ENCODE results near the gene FAM120B. TPM values are rescaled to one million over a fixed set of nuclear protein-coding genes. Genes with fewer than 3 reads are reported as not detected.

Gene FAM120B
- total and polyA plus RNA-seq, 2 experiments from 2014 or later: 17.1 to 29.1 TPM

DNA sequence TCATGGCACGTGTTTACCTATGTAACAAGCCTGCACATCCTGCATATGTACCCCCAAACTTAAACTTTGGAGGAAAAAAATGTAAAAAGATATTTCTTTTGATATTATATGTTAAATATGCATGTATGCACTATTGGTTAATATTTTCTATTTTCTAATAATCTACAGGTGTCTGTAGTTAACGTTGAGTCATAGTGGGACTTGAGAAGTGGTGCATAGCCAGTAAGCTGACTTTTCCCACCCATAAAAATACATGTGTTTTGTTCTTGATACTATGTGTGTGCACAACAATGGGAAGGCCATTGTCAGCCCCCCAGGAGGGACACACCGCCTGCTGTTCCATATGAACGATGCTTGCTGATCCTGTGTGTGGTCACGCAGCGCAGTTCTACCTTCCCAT, 49.1 kb downstream of the FAM120B start:
- 79 to 81% methylated on average over 6 of the region's 6 CpGs for WGBS, 2 experiments (ENCODE audit: low coverage in 1 of 2, low lambda C conversion rate in 2 of 2, missing lambda C conversion rate in 2 of 2)
- no peak overlapping the region for H3K9ac ChIP-seq
- peaks cover 13% of the 10 kb centered on the region; the same call in 1 of the 2 replicates for H3F3A ChIP-seq (ENCODE audit: insufficient read depth)
- no peak overlapping the region for H3K4me3 ChIP-seq
- no peaks in the 10 kb centered on the region for H3K27me3 ChIP-seq (replicated peaks; ENCODE audit: insufficient read depth)
- in situ Hi-C loops (cut with MboI): no loop called here
- TF ChIP-seq EZH2 (IDR thresholded peaks at IDR 0.05; ENCODE audit: insufficient read depth, poor library complexity, severe bottlenecking): no peak
- TF ChIP-seq EZH2phosphoT487 (IDR thresholded peaks at IDR 0.05; ENCODE audit: insufficient read depth, low read depth): no peak
- H3K4me1 ChIP-seq (ENCODE audit: insufficient read depth): no peaks in the 10 kb centered on the region
- no peak overlapping the region for H2AFZ ChIP-seq
- H3K4me2 ChIP-seq (ENCODE audit: unreplicated experiment): no peak overlapping the region
- peaks cover 22% of the 10 kb centered on the region for H3K36me3 ChIP-seq (ENCODE audit: low read depth)
- H3K27ac ChIP-seq: no peak overlapping the region
- no peaks in the 10 kb centered on the region for H3K9me3 ChIP-seq (ENCODE audit: low read depth)
- DNase-seq: no peak
- H3K79me2 ChIP-seq (ENCODE audit: insufficient read depth): peaks cover 24% of the 10 kb centered on the region
- H4K20me1 ChIP-seq (ENCODE audit: insufficient read depth): no peaks in the 10 kb centered on the region
- H3K9me2 ChIP-seq (ENCODE audit: insufficient read depth): no peaks in the 10 kb centered on the region

DNA sequence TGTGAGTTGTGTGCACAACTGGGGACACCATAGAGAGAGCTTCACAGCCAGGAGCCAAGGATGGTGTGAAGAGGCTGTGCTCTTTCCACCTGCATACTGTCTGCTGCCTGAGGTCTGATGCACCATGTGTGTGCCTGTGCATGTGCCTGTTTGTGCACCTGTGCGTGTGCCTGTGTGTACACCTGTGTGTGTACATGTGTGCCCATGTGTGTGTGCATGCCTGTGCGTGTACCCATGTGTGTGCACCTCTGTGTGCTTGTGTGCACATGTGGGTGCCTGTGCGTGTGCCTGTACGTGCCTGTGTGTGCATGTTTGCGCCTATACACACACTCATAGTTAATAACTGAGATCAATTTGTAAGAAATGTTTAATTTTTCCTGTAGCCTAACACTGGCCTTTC, 51.3 kb downstream of the FAM120B start:
- DNase-seq: no peak
- Histone ChIP-seq H3F3A (ENCODE audit: insufficient read depth) (peaks cover 13% of the 10 kb centered on the region; the same call in 1 of the 2 replicates), H3K27me3 (replicated peaks; ENCODE audit: insufficient read depth) (no peaks in the 10 kb centered on the region), H2AFZ (no peak overlapping the region), H3K4me3 (no peak overlapping the region), H3K27ac (no peak overlapping the region), H3K4me2 (ENCODE audit: unreplicated experiment) (no peak overlapping the region), H3K9me3 (ENCODE audit: low read depth) (no peaks in the 10 kb centered on the region), H3K79me2 (ENCODE audit: insufficient read depth) (peaks cover 23% of the 10 kb centered on the region), H3K36me3 (ENCODE audit: low read depth) (peaks cover 18% of the 10 kb centered on the region), H4K20me1 (ENCODE audit: insufficient read depth) (no peaks in the 10 kb centered on the region), H3K9me2 (ENCODE audit: insufficient read depth) (no peaks in the 10 kb centered on the region), H3K4me1 (ENCODE audit: insufficient read depth) (no peaks in the 10 kb centered on the region), H3K9ac (no peak overlapping the region)
- in situ Hi-C loops (cut with MboI): no loop called here
- WGBS, 2 experiments (ENCODE audit: low coverage in 1 of 2, low lambda C conversion rate in 2 of 2, missing lambda C conversion rate in 2 of 2): 87 to 90% methylated on average over 5 of the region's 5 CpGs
- no peak for TF ChIP-seq EZH2phosphoT487 (IDR thresholded peaks at IDR 0.05; ENCODE audit: insufficient read depth, low read depth)
- no peak for TF ChIP-seq EZH2 (IDR thresholded peaks at IDR 0.05; ENCODE audit: insufficient read depth, poor library complexity, severe bottlenecking)

DNA sequence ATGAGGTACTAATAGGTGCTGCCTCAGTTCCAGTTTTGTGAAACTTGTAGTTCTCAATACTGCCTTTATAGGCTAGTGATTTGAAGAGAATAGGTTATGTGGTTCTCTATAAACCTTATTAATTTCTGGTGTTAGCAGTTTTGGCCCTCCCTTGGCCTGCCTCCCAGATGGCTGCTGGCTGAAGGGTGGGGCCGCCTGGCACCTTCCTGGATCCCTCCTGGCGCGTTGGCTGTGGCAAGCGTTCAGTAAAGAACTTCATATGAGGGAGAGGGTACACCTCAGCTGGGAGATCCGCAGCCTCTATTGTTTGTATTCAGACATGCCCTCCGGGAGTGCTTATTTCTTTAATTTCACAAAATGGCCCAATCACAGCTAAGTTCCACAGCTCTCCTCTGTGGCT, 51.9 kb downstream of the FAM120B start:
- Histone ChIP-seq H3F3A (ENCODE audit: insufficient read depth) (0 out of 2 replicates have a peak, but pooled peaks cover 8% of the 10 kb centered on the region), H3K9me2 (ENCODE audit: insufficient read depth) (no peaks in the 10 kb centered on the region), H3K9ac (no peak overlapping the region), H3K27ac (no peak overlapping the region), H2AFZ (no peak overlapping the region), H3K27me3 (replicated peaks; ENCODE audit: insufficient read depth) (no peaks in the 10 kb centered on the region), H3K4me1 (ENCODE audit: insufficient read depth) (no peaks in the 10 kb centered on the region), H3K79me2 (ENCODE audit: insufficient read depth) (peaks cover 16% of the 10 kb centered on the region; the same call in 1 of the 2 replicates), H3K4me3 (no peak overlapping the region), H3K36me3 (ENCODE audit: low read depth) (peaks cover 18% of the 10 kb centered on the region), H3K4me2 (ENCODE audit: unreplicated experiment) (no peak overlapping the region), H3K9me3 (ENCODE audit: low read depth) (no peaks in the 10 kb centered on the region), H4K20me1 (ENCODE audit: insufficient read depth) (no peaks in the 10 kb centered on the region)
- in situ Hi-C loops (cut with MboI): no loop called here
- no peak for TF ChIP-seq EZH2phosphoT487 (IDR thresholded peaks at IDR 0.05; ENCODE audit: insufficient read depth, low read depth)
- no peak for TF ChIP-seq EZH2 (IDR thresholded peaks at IDR 0.05; ENCODE audit: insufficient read depth, poor library complexity, severe bottlenecking)
- WGBS, 2 experiments (ENCODE audit: low coverage in 1 of 2, low lambda C conversion rate in 2 of 2, missing lambda C conversion rate in 2 of 2): 48 to 53% methylated on average over 6 of the region's 6 CpGs
- DNase-seq: peak; percentile 23

DNA sequence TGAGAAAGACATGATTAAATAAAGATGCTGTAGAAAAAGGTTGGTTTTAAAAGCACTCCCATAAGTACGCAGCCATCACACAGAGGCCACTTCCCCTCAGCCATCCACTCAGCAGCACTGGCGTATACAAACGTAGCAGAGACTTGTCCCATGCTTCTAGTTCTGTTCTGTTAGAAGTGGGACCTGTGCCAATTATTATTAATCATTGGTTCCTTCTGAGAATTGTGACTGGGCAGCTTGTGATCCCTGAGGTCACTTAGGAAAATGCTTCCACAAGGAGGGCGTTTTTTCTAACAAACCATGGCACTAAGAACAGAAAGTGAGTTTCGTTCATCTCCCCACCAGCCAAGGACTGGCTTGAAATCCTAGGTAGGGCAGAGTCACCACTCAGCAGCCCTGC, 53.9 kb downstream of the FAM120B start:
- H3F3A ChIP-seq (ENCODE audit: insufficient read depth): no peaks in the 10 kb centered on the region
- H3K9me3 ChIP-seq (ENCODE audit: low read depth): no peaks in the 10 kb centered on the region
- in situ Hi-C loops (cut with MboI): no loop called here
- H3K4me3 ChIP-seq: no peak overlapping the region
- no peak overlapping the region for H3K27ac ChIP-seq
- no peaks in the 10 kb centered on the region for H4K20me1 ChIP-seq (ENCODE audit: insufficient read depth)
- peaks cover 9% of the 10 kb centered on the region for H3K36me3 ChIP-seq (ENCODE audit: low read depth)
- no peaks in the 10 kb centered on the region for H3K27me3 ChIP-seq (replicated peaks; ENCODE audit: insufficient read depth)
- WGBS, 2 experiments (ENCODE audit: low coverage in 1 of 2, low lambda C conversion rate in 2 of 2, missing lambda C conversion rate in 2 of 2): 33 to 35% methylated on average over 5 of the region's 5 CpGs
- H3K4me2 ChIP-seq (ENCODE audit: unreplicated experiment): no peak overlapping the region
- H3K4me1 ChIP-seq (ENCODE audit: insufficient read depth): no peaks in the 10 kb centered on the region
- H3K9me2 ChIP-seq (ENCODE audit: insufficient read depth): no peaks in the 10 kb centered on the region
- H3K79me2 ChIP-seq (ENCODE audit: insufficient read depth): peaks cover 5% of the 10 kb centered on the region; the same call in 1 of the 2 replicates
- H3K9ac ChIP-seq: no peak overlapping the region
- TF ChIP-seq EZH2 (IDR thresholded peaks at IDR 0.05; ENCODE audit: insufficient read depth, poor library complexity, severe bottlenecking): no peak
- no peak for TF ChIP-seq EZH2phosphoT487 (IDR thresholded peaks at IDR 0.05; ENCODE audit: insufficient read depth, low read depth)
- no peak overlapping the region for H2AFZ ChIP-seq
- peak; percentile 73 for DNase-seq

DNA sequence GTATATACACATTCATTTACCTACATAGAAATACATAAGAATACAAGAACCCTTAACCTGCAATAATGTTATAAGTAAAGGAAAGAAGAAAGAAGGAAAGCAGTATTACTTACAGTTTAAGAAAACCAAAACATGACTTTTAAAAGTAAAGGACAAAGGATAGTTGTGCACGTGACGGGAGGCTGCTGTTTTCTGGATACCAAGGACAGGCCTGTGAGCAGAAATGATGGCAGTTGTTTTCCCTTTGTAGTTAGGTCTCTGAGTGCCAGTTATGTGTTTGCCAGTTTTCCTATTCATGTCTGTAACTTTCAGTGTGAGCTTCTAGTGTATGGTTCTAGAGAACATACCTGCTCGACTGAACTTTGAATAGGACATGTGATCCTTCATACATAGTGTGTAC, 54.8 kb downstream of the FAM120B start:
- Histone ChIP-seq H3K9me3 (ENCODE audit: low read depth) (no peaks in the 10 kb centered on the region), H3F3A (ENCODE audit: insufficient read depth) (no peaks in the 10 kb centered on the region), H3K79me2 (ENCODE audit: insufficient read depth) (no peaks in the 10 kb centered on the region; the same call in 1 of the 2 replicates), H3K27ac (no peak overlapping the region), H3K27me3 (replicated peaks; ENCODE audit: insufficient read depth) (no peaks in the 10 kb centered on the region), H4K20me1 (ENCODE audit: insufficient read depth) (no peaks in the 10 kb centered on the region), H2AFZ (no peak overlapping the region), H3K4me3 (no peak overlapping the region), H3K9me2 (ENCODE audit: insufficient read depth) (no peaks in the 10 kb centered on the region), H3K36me3 (ENCODE audit: low read depth) (peaks cover 9% of the 10 kb centered on the region), H3K4me2 (ENCODE audit: unreplicated experiment) (no peak overlapping the region), H3K9ac (no peak overlapping the region), H3K4me1 (ENCODE audit: insufficient read depth) (no peaks in the 10 kb centered on the region)
- 95 to 100% methylated on average over 3 of the region's 3 CpGs for WGBS, 2 experiments (ENCODE audit: low coverage in 1 of 2, low lambda C conversion rate in 2 of 2, missing lambda C conversion rate in 2 of 2)
- in situ Hi-C loops (cut with MboI): no loop called here
- no peak for DNase-seq
- TF ChIP-seq EZH2phosphoT487 (IDR thresholded peaks at IDR 0.05; ENCODE audit: insufficient read depth, low read depth) (no peak), EZH2 (IDR thresholded peaks at IDR 0.05; ENCODE audit: insufficient read depth, poor library complexity, severe bottlenecking) (no peak)
